NCI-H1694 (cell line): Measurements from ENCODE around the gene CTCFL.
"Not testable (repeated sequence)": the region's sequence is repeated elsewhere in the genome, so short reads cannot be mapped to it uniquely, and the experiment has no call there.

Source experiments
- DNase-seq: peaks from one replicate; lab custom pipeline; 2025; lab: John Stamatoyannopoulos, UW

The CTCFL gene

GRCh38 chr20:57507477-57507876 lies 17.5 kb downstream of the CTCFL start:
- DNase-seq, result no peak

GRCh38 chr20:57505979-57506378 lies 19.0 kb downstream of the CTCFL start:
- no peak for DNase-seq

DNA sequence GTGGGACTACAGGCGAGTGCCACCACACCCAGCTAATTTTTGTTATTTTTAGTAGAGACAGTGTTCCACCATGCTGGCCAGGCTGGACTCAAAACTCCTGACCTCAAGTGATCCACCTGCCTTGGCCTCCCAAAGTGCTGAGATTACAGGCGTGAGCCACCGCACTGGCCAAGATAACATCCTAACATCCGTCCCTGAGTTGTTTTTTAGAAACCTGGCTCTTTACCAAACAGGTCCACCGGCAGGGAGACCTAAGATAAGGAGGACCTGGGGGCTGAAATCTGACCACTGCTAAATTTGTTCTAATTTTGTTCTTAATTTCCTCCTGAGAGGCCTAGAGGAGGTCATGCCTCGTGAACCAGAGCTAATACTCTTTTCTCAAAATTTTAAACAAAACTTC lies 20.5 kb downstream of the CTCFL start:
- DNase-seq, result no peak

DNA sequence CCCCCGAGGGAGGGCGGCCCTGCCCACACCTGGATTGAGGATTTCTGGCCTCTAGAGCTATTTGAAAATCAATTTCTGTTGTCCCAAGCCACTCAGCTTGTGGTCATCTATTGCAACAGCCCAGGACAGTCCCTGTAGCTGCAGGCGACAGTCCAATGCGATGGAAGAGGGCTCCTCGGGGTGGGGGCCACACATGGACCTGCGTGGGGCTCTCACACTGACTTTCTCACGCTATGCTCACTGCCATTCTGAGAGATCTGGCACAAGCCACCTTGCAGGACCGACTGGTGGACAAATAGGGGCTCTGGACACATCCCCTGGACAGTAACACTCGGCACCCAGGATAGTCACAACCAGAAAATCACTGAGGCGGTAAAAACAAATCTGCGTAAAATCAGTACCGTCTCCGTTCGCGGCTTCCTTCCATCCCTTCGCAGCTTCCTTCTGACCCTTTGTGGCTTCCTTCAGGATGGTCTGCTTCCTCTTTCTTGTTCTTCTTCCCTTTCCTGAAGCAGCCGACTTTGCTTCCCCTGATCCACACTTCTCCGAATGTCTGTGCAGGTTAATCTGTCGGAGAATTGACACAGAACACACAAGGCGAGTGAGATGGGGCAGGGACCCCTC lies 21.8 kb downstream of the CTCFL start:
- no peak for DNase-seq

- DNase-seq, result no peak
Observed at GRCh38 chr20:57502336-57502700, 22.6 kb downstream of the CTCFL start.

GRCh38 chr20:57501461-57502335 lies 23.2 kb downstream of the CTCFL start:
- no peak for DNase-seq

DNA sequence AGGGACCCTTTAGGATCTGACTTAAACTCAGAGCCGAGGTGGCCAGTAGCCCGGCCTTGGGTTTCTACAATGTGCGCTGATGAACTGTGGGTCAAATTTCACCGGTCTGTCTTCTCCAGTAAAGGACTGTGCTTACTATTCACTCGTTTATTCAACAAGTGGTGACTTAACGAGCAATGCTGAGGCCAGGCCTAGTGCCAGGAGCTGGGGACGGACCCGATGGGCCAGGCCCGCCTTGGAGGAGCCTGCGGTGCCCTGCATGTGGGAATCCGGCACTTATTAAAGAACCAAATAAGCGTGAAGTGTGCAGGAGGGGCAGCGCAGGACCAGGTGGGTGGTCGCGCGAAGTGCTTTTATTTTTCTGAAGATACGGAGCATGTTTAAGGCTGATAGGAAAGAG lies 24.0 kb downstream of the CTCFL start:
- DNase-seq, result no peak

DNA sequence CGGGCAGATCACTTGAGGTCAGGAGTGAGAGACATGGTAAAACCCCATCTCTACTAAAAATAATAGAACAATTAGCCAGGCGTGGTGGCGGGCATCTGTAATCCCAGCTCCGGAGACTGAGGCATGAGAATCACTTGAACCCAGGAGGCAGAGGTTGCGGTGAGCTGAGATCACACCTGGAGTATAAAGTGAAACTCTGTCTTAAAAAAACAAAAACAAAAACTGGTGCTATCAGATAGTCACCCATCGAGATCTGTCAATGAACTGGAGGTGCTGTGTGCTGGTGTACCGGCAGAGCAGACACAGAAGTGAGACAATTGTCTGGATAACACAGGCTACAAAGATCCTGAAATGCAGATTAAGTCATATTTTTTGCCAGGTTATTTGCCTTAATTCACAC lies 24.7 kb downstream of the CTCFL start:
- DNase-seq, result no peak

DNA sequence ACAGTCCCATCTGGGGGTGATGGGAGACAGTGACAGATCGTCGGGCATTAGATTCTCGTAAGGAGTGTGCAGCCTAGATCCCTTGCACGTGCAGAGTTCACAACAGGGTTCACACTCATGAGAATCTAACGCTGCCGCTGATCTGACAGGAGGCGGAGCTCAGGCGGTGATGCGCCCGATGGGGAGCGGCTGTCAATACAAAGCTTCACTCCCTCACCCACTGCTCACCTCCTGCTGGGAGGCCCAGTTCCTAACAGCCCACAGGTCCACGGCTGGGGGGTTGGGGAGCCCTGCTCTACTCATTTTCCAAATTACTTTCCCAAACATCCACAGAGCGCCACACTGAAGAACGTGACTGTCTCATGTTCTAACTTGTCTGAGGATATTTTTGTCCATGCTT lies 25.3 kb downstream of the CTCFL start:
- no peak for DNase-seq

DNA sequence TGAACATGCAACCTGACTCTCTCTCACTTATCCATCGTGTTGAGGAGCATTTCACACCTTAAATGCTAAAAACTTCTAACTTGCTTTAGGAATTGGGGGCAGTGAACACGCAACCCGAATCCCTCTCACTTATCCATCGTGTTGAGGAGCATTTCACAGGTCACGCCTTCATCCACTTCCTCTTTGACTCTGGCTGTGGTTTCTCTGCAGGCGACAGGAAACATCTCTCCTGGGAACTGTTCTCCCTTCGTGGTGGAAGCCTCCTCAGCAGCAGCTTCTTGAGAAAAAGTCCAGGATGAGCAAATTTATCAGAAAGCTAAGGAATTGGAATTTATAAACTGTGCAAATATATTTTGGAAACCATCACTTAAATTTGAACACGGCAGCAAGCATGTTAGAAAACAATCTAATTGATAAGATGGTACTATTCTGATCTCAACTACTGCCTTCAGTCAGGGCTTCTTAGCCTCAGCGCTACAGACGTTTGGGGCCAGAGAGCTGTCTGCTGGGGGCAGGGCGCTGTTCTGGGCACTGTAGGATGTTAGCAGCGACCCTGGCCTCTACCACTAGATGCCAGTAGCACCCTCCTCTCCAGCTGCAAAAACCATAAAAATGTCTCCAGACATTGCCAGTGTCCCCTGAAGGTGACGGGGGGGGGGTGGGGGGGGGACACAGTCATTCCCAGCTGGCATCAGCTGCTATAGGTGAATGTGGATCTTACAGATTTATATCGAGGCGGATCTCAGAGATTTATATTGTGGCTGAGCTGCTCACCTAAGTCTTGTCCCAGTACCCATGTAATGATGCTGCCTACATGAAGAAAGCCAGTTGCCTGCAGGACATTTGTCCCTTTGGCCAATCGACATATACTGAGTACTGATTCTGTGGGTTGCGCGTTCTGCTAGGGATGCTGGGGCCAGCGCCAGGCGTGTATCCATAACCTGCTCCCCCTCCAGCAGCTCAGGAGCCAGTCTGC lies 26.2 kb downstream of the CTCFL start:
- DNase-seq, result peak; percentile 9

GRCh38 chr20:57496592-57496991 lies 28.3 kb downstream of the CTCFL start:
- no peak for DNase-seq

GRCh38 chr20:57495978-57496377 lies 29.0 kb downstream of the CTCFL start:
- no peak for DNase-seq

DNA sequence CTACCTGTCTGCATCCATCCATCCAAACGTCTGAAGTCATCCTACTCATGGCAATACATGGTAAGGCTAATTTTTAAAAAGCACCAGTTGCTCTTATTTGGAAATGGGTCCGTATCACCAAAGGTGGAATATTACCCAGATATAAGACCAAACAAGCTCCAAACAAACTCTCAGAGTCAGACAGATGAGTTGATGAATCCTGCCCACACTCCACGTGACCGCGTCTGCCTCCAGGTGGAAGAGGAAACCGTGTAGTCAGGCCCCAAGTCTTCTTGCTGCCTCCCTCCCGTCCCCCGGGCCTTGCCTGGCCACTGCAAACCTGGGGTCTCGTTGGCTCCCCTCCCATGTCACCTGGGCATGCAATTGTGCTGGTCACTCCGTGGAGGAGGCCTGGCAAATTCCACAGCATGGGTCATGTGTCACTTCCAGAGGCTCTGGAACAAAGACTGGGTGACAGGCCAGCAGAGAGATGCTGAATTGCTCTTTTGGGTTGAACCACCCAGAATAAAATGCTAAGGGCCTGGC lies 31.8 kb downstream of the CTCFL start:
- no peak for DNase-seq

- DNase-seq, result no peak
Observed at GRCh38 chr20:57491373-57491772, 33.6 kb downstream of the CTCFL start.

GRCh38 chr20:57488277-57488676 lies 36.7 kb downstream of the CTCFL start:
- not testable (repeated sequence) for DNase-seq

DNA sequence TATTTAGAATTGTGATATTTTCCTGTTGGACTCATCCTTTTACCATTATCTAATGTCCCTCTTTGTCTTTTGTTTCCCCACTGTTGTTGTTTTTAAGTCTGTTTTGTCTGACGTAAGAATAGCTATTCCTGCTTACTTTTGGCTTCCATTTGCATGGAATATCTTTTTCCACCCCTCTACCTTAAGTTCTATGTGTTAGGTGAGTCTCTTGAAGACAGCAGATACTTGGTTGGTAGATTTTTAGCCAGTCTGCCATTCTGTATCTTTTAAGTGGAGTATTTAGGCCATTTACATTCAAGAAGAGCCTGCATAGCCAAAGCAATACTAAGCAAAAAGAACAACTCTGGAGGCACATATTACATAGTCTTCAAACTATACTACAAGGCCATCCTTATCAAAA lies 39.2 kb downstream of the CTCFL start:
- no peak for DNase-seq

DNA sequence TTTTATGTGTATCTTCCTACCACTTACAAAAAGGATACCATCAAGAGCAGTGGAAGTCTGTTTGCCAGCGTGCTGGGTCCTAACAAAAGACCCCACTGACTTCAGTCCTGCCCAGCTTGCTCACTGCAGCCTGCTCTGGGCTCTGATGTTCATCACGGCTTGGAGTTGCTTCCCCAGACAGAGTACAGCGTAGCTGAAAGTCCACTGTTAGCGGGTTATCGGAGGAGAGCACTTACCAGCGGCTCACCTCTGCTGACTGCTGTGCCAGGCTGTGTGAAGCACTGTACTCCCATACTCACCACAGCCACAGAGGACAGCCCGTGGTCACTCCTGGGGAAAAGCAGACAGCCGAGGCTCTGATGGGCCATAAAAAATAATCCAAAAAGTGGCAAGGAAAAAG lies 40.2 kb downstream of the CTCFL start:
- DNase-seq, result no peak

DNA sequence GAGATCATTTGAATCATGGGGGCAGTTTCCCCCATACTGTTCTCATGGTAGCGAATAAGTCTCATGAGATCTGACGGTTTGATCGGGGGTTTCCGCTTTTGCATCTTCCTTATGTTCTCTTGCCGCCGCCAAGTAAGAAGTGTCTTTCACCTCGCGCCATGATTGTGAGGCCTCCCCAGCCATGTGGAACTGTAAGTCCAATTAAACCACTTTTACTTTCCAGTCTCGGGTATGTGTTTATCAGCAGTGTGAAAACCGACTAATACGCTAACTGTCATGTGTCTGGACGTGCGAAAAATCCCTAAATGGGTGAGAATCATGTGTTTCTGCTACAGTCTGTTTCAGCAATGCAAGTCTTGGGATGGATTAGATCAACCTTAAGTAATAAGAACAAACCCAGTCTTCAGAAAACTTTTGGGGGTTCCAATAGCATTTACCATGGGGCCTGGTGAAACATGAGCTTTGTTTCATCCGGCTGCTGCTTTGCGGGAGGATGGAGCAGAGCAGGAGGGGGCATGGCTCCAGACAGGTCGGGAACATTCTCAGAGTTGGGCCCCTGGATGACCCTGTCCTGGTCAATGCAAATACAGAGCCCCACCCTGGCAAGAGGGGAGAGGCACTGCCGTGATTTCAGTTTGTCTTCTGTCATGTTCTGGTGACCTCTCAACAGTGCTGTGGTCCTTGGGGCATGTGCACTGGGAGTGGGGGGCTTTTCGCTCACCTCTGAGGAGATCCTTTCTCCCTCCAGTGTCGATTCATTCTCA lies 41.5 kb downstream of the CTCFL start:
- no peak for DNase-seq

- DNase-seq, result no peak
Observed at GRCh38 chr20:57482796-57483195, 42.1 kb downstream of the CTCFL start.

DNA sequence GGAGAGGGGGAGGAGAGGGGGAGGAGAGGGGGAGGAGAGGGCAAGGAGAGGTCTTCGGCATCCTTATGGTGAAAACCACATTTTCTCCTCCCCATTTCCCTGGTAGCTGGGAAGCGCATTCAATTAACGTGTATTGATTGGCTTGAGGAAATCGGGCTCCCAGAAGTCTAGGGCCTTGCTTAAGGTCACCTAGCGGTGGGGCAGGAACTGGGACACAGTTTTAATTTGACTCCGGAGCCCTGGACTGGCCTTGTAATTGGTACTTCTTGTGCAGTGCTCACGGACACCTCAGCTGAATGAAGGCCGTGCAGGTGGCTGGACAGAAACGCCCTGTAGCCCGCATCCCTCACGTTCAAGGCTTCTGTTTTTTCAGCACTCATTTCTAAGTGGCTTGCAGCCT lies 42.8 kb downstream of the CTCFL start:
- DNase-seq, result no peak

- no peak for DNase-seq
Observed at GRCh38 chr20:57481281-57481711, 43.6 kb downstream of the CTCFL start.
